Activated T-helper 1 cell treated with anti-CD3 and anti-CD28 coated beads, Interleukin-12 subunit alpha, Interleukin-12 subunit beta, Interleukin-2, Interleukin-4 antibody, amounts not matched to agents 30 ng/mL and 10 ng/mL and 1 ng/mL, durations not matched to agents 14 hours and 24 hours and 36 hours (primary cell): Measurements from ENCODE around the gene C8A. TPM values are rescaled to one million over a fixed set of nuclear protein-coding genes. Genes with fewer than 3 reads are reported as not detected.

Experiments used
- DNase-seq: peaks from one replicate; pipeline ENCODE4 v3.0.0; 2021; ENCODE audit warnings: low spot score
- H3K27ac Mint-ChIP-seq: one replicate; pipeline ENCODE4 v1.8.0; 2021; ENCODE audit warnings: mild to moderate bottlenecking, mixed read lengths
- H3K27me3 Mint-ChIP-seq: one replicate; pipeline ENCODE4 v1.8.0; 2022; ENCODE audit warnings: mild to moderate bottlenecking, moderate library complexity, mixed read lengths; ENCODE audit not compliant: insufficient read depth
- H3K36me3 Mint-ChIP-seq: one replicate; pipeline ENCODE4 v1.8.0; 2021; ENCODE audit warnings: low read depth, mixed read lengths
- H3K4me1 Mint-ChIP-seq: one replicate; pipeline ENCODE4 v1.8.0; 2021; ENCODE audit warnings: low read depth, mixed read lengths
- H3K4me3 Mint-ChIP-seq: one replicate; pipeline ENCODE4 v1.8.0; 2021; ENCODE audit warnings: mild to moderate bottlenecking, moderate library complexity, mixed read lengths
- H3K9me3 Mint-ChIP-seq: one replicate; pipeline ENCODE4 v1.8.0; 2021; ENCODE audit warnings: mixed read lengths
- intact Hi-C: fragments of 100-400 bp; cut with micrococcal nuclease; formaldehyde crosslinking; loops from one replicate; pipeline ENCODE4 v1.15.1; 2024
- total RNA-seq: library from RNA; stranded (reverse); gene quantifications from 2 replicates; pipeline ENCODE4 v1.2.3, GENCODE V29; 2022

The C8A gene
- total RNA-seq, 1 donor from 2014 or later, result not detected

DNA sequence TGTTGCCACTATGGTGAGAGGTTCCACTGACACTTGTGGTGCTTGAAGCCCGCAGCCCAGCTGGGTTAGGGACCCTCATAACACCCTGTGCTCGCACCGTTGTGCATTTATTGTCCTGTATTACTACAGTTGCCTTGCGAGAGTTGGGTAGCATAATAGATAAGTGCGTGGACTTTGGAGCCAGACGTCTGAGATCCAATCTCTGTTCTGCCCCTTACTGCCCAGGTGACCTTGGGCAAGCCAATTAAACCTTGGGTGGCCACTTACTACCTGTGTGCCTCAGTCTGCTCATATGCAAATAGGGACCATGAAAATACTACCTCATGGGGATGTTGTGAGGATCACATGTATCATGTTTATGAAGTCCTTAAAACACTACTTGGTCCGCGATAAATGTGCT is 97.9 kb downstream of the C8A start:
- no peaks in the 10 kb centered on the region for H3K4me1 Mint-ChIP-seq
- no peaks in the 10 kb centered on the region for H3K36me3 Mint-ChIP-seq
- no peak overlapping the region for H3K4me3 Mint-ChIP-seq
- DNase-seq, result no peak
- intact Hi-C loops, result no loop called here
- no peaks in the 10 kb centered on the region for H3K9me3 Mint-ChIP-seq
- H3K27me3 Mint-ChIP-seq, result peaks cover 3% of the 10 kb centered on the region
- H3K27ac Mint-ChIP-seq, result no peak overlapping the region

GRCh38 chr1:56953386-56953785 is 98.8 kb downstream of the C8A start:
- DNase-seq, result no peak
- Mint-ChIP-seq H3K9me3 (no peaks in the 10 kb centered on the region), H3K27ac (no peak overlapping the region), H3K4me1 (no peaks in the 10 kb centered on the region), H3K36me3 (no peaks in the 10 kb centered on the region), H3K4me3 (no peak overlapping the region), H3K27me3 (peaks cover 3% of the 10 kb centered on the region)
- intact Hi-C loops, result no loop called here

GRCh38 chr1:56954664-56955063 is 100.1 kb downstream of the C8A start:
- H3K27me3 Mint-ChIP-seq, result peaks cover 3% of the 10 kb centered on the region
- H3K4me3 Mint-ChIP-seq, result no peak overlapping the region
- no peaks in the 10 kb centered on the region for H3K4me1 Mint-ChIP-seq
- H3K36me3 Mint-ChIP-seq, result no peaks in the 10 kb centered on the region
- no peaks in the 10 kb centered on the region for H3K9me3 Mint-ChIP-seq
- DNase-seq, result no peak
- H3K27ac Mint-ChIP-seq, result no peak overlapping the region
- intact Hi-C loops, result no loop called here

DNA sequence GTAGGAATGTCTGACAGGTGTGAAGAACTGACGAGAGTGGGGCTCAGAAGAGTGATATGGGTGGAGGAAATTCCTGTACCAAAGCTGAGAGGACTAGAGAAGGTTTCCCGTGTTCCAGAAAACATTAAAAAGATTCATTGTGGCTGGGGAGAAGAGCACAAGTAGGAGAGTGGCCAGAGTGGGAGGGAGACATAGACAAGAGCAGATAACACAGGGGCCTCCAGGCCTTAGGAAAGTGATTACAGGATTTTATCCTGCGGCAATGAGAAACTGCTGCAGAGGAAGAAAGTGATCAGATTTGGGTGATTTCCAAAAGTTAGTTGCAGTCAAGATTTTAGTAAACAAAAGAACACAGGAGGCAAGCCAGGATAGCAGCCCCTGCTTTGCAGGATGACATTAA is 103.3 kb downstream of the C8A start:
- Mint-ChIP-seq H3K4me1 (no peaks in the 10 kb centered on the region), H3K27me3 (peaks cover 3% of the 10 kb centered on the region), H3K36me3 (no peaks in the 10 kb centered on the region), H3K9me3 (no peaks in the 10 kb centered on the region), H3K27ac (no peak overlapping the region), H3K4me3 (no peak overlapping the region)
- intact Hi-C loops, result no loop called here
- DNase-seq, result no peak

DNA sequence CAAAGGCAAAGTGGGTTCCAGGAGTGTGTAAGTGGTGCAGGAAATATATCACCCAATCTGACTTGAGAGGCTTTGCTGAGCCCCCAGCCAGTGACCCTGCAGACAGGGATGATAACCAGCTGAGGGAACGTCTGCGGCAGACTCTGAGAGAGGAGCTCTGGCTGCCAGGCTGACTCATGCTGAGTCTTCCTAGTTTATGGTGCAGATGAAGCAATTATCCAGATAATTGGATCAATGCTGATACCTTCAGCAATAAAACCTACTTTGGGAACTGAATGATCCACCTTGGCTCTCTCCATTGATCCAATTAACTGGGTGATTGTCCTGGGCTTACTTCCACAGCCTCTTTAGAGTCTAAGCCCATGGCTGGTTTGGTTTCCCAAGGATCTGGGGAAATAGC is 103.9 kb downstream of the C8A start:
- H3K27me3 Mint-ChIP-seq, result peaks cover 3% of the 10 kb centered on the region
- intact Hi-C loops, result no loop called here
- H3K36me3 Mint-ChIP-seq, result no peaks in the 10 kb centered on the region
- H3K27ac Mint-ChIP-seq, result no peak overlapping the region
- H3K4me3 Mint-ChIP-seq, result no peak overlapping the region
- H3K9me3 Mint-ChIP-seq, result no peaks in the 10 kb centered on the region
- no peaks in the 10 kb centered on the region for H3K4me1 Mint-ChIP-seq
- DNase-seq, result no peak

- Mint-ChIP-seq H3K27ac (no peak overlapping the region), H3K27me3 (no peaks in the 10 kb centered on the region), H3K9me3 (no peaks in the 10 kb centered on the region), H3K36me3 (no peaks in the 10 kb centered on the region), H3K4me3 (no peak overlapping the region), H3K4me1 (no peaks in the 10 kb centered on the region)
- no peak for DNase-seq
- intact Hi-C loops, result no loop called here
These were observed 106.8 kb downstream of the C8A start for GRCh38 chr1:56961426-56961825.

- no peaks in the 10 kb centered on the region for H3K27me3 Mint-ChIP-seq
- no peak overlapping the region for H3K27ac Mint-ChIP-seq
- no peak overlapping the region for H3K4me3 Mint-ChIP-seq
- H3K9me3 Mint-ChIP-seq, result peaks cover 2% of the 10 kb centered on the region
- no peaks in the 10 kb centered on the region for H3K4me1 Mint-ChIP-seq
- no peak for DNase-seq
- H3K36me3 Mint-ChIP-seq, result no peaks in the 10 kb centered on the region
- intact Hi-C loops, result no loop called here
These were observed 109.1 kb downstream of the C8A start for GRCh38 chr1:56963667-56964066.

GRCh38 chr1:56964349-56965017 is 109.9 kb downstream of the C8A start:
- Mint-ChIP-seq H3K9me3 (peaks cover 3% of the 10 kb centered on the region), H3K4me3 (no peak overlapping the region), H3K27ac (no peak overlapping the region), H3K36me3 (no peaks in the 10 kb centered on the region), H3K27me3 (no peaks in the 10 kb centered on the region), H3K4me1 (no peaks in the 10 kb centered on the region)
- intact Hi-C loops, result no loop called here
- no peak for DNase-seq

- Mint-ChIP-seq H3K4me1 (no peaks in the 10 kb centered on the region), H3K27me3 (no peaks in the 10 kb centered on the region), H3K36me3 (no peaks in the 10 kb centered on the region), H3K9me3 (peaks cover 3% of the 10 kb centered on the region), H3K4me3 (no peak overlapping the region), H3K27ac (no peak overlapping the region)
- intact Hi-C loops, result no loop called here
- no peak for DNase-seq
These were observed 110.6 kb downstream of the C8A start for GRCh38 chr1:56965191-56965590.

GRCh38 chr1:56965916-56966697 is 111.5 kb downstream of the C8A start, which contains the start of gene C8B:
C8B (minus strand) TSS chr1:56966015; CDS start chr1:56965948, 67 bp downstream.
- peaks cover 3% of the 10 kb centered on the region for H3K9me3 Mint-ChIP-seq
- no peak within 1 kb of the TSS for H3K4me3 Mint-ChIP-seq
- H3K4me1 Mint-ChIP-seq, result no peaks in the 10 kb centered on the region
- H3K27me3 Mint-ChIP-seq, result no peaks in the 10 kb centered on the region
- DNase-seq, result no peak
- H3K27ac Mint-ChIP-seq, result no peak within 1 kb of the TSS
- H3K36me3 Mint-ChIP-seq, result no peaks in the 10 kb centered on the region
- intact Hi-C loops, result no loop called here

- Mint-ChIP-seq H3K4me1 (no peaks in the 10 kb centered on the region), H3K9me3 (peaks cover 3% of the 10 kb centered on the region), H3K27ac (no peak overlapping the region), H3K36me3 (no peaks in the 10 kb centered on the region), H3K27me3 (no peaks in the 10 kb centered on the region), H3K4me3 (no peak overlapping the region)
- intact Hi-C loops, result no loop called here
- DNase-seq, result no peak
These were observed 112.1 kb downstream of the C8A start for GRCh38 chr1:56966698-56966999.

DNA sequence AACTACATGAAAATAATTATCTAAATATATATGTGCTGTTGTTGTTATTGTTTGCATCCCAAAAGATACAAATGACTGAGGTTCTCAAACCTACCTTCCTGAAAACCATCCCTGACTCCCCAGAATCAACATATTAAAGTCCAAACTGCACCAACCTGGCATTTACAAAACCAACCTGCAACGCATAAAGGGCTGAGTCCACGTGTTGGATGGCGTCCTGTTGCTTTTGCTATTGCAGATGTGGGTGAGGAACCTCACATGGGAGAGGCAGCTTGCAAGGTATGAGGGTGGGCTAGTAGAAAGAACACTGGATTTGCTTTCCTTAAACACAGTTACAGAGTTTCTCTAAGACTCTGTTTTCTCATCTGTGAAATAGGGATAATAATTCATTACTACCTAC is 112.8 kb downstream of the C8A start:
- no peak overlapping the region for H3K27ac Mint-ChIP-seq
- H3K4me3 Mint-ChIP-seq, result no peak overlapping the region
- H3K36me3 Mint-ChIP-seq, result no peaks in the 10 kb centered on the region
- H3K4me1 Mint-ChIP-seq, result no peaks in the 10 kb centered on the region
- peaks cover 3% of the 10 kb centered on the region for H3K9me3 Mint-ChIP-seq
- intact Hi-C loops, result no loop called here
- no peak for DNase-seq
- no peaks in the 10 kb centered on the region for H3K27me3 Mint-ChIP-seq
